Activated CD4-positive, alpha-beta T cell treated with anti-CD3 and anti-CD28 coated beads, Interleukin-2, amount 50 U/mL, for 24 hours (primary cell): ENCODE measurements around the gene FABP2.
"Not testable (repeated sequence)": the region's sequence is repeated elsewhere in the genome, so short reads cannot be mapped to it uniquely, and the experiment has no call there.

Experiments
- DNase-seq, 2 donors: peaks; one replicate each; pipeline ENCODE4 v3.0.0-alpha.2; 2020; ENCODE audit warnings: low read depth in 1 of 2, low spot score in 1 of 2

FABP2 gene

DNA sequence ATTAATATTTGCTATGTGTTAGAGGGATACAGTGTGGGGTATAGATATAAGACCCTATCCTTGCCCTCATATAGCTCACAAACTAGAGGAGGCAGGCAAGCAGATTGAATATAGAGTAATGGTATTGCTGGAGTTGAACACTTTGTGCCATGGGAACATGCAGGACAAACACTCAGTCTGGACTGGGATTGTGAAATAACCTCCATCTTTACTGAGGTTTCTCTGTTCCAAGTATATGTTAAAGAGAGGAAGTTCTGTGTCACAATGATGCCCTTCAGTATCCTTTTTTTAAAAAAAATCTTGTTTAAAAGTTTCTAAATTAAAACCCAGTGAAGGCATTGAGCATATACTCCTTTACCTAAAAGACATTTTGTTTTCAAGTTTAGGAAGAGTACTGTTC lies 8.7 kb downstream of the FABP2 start:
- DNase-seq, result no peak

DNA sequence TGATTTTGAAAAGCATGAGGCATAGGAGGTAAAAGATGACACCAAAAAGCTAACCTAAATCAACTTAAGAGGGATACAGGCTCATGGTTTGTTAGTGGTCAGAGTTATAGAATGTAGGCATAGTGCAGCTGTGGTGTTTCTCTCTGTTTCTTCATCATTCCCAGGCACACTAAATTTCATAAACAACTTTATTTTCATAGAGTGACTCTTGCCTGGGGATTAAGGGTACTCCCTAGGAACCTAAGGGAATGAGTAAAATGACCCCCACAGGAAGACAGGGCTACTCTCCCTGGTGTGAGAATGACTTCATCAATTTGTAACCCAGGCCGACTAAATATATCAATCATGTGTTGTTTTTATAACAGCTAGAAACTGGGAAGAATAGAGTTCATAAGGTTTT lies 11.1 kb downstream of the FABP2 start:
- no peak for DNase-seq

DNA sequence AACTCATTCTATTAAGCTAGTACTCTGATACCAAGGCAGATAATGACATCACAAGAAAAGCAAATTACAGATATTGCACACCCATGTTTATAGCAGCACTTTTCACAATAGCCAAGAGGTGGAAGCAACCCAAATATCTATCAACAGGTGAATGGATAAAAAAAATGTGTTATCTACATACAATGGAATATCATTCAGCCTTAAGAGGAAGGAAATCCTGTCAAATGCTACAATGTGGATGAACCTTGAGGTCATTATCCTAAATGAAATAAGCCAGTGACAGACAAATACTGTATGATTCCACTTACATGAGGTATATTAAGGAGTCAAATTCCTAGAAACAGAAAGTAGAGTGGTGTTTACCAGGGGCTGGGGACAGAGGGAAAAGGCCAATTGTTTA lies 14.3 kb downstream of the FABP2 start:
- DNase-seq, result no peak

DNA sequence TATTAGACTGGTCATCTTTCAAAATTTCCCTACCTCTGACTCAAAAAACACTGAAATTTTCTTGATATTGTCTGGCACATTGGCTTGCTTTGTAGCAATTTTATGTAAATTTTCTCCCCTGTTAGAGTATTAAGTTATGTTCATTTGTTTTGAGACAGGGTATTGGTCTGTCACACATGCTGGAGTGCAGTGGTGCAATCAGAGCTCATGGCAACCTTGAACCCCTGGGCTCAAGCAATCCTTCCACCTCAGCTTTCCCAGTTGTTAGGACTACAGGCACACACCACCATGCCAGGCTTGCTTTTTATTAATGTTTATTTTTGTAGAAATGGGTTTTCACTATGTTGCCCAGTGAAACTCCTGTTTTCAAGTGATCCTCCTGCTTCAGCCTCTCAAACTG lies 17.5 kb downstream of the FABP2 start:
- DNase-seq, result no peak

DNA sequence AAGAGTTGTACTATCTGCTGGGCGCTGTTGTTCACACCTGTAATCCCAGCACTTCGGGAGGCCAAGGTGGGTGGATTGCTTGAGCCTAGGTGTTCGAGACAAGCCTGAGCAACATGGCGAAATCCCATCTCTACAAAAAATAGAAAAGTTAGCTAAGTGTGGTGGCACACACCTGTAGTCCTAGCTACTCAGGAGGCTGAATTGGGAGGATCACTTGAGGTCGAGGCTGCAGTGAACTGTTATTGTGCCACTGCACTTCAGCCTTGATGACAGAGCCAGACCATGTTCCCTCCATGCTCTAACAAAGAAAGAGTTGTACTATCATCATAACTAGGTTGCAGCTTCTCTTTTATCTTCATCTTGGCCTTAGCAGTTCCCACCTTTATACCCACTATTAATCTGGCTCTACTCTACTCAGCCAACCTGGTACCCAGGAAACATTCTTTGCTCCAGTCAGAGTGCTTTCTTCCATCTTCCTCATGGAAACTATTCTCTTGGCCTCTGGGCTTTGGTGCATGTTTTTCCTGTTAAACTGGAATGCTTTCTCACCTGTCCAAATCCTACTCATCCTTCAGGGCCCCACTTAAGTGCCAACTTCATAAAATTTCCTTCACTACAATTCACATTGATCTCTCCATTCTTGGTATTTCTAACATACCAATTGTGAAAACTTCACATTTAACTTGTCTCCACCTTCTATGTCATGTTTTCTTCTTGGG lies 18.2 kb downstream of the FABP2 start:
- DNase-seq, result no peak

DNA sequence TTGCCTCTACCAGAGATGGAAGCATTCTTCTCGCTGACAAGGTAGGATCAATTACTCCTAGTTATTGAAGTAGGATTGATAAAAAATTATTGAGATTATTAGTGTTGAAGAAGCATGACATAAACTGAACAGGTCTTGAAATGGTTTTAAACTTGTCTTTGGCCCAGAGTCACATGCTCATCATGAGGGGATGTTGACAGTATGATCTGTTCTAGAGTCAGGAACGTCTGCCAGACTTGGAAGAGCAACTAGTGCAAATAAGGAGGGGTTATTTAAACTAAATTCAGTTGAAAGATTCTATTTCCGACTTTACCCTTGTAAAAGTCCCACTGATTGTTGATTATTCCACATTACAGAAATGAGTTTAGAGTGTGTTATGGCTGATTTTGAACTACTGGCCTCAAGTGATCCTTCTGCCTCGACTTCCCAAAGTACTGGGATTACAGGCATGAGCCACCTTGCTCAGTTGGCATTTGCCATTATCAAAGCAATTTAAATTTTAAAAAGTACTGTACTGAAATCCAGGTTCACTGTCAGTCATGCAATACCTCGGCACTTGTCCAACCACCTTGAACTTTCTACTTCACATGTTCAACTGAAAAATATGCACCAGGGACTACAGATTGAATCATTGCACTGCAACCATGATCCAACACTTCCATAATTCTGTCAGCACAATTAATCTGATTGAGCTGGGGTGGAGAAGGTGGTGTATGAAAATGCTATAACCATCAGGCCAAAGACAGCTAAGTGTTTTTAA lies 19.7 kb downstream of the FABP2 start:
- DNase-seq, result no peak

DNA sequence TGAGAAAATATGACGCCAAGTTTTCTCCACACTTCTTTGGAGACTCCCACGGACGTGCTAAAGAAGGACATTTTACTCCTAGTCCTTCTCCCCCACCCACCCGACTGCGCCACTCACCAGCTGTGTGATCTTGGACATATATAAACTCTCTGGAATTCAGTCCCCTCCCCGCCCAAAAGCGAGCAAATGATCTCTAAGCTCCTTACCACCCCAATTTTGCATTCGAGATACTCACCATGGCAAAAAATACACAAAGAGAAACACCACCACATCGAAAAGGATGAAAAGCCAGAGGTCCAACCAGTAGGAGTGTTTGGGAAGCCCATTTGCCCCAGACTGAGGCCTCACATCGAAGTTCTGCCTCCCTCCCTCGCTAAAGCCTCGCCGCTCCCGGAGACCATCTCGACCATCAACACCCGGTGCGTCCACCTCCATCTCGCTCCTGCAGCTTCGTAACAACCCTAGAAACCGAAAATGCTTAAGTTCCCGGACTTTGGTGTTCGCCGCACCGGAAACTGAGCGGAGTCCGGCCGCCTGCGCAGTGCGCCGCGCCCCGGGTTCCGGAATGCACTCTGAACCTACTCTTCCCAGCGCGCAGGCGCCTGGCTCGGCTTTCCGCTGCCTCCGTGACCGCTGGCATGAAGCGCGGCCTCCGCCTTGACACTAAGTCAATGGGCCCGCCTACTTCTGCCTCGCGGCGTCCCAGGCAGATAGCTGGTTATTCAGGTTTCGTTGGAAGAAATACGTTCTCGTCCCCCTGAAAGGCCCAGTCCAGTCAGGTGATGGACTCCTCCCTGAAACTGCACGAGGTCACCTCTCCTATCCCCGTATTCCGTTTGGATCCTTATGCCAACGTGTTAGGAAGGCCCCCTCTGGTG lies 21.6 kb downstream of the FABP2 start:
- DNase-seq, result peak; percentile 80 to 87

DNA sequence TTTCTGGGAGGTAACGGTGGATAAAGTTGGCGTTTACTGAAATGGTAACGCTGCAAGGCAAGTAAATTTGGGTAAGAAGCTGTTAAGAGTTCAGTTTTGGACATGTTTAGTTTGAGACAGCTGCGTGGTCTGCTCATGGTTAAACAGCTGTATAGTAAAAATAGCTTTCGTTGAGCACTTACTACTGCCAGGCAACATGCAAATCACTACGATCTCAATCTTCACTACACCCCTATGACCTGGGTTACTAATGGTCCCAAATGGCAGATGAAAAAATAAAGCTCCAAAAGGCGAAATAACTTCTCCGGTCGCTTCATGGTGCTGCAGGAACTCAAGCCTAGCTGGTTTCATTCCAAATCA lies 22.2 kb downstream of the FABP2 start:
- DNase-seq, result no peak

DNA sequence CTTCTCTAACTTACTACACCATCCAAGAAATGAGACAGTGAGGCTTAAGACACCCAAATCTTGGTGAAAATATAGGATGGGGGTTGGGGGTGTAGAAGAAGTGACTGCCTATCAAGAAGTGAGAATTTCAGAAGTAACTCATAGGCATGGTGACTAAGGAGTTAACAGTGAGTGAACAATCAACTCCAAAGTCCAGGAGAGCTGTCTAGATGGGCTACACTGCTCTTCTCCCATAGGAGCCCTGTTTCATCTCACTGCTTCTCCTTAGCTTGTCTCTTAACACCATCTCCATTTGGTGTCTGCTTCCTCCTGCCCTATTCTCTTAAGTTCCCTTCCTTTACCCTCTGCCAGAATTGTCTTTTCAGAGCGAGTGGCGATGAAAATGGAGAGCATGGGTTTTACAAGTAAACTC lies 22.7 kb downstream of the FABP2 start:
- no peak for DNase-seq

DNA sequence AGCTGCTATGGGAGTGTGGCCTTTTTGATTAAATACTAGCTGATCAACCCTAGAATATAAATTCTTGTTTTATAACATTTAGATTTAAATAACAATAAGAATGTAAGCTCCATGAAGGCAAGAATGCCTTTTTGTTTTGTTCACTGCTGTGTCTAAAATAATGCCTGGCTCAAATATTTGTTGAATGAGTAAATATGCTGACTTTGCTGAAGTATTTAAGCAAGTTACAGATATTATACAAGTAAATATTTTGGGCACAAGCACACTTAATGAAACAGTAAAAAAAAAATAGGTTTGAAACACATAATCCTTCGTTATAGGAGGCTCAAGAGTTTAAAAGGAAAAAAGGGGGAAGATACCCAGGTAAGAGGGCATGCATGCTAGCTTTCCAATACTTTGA lies 24.1 kb downstream of the FABP2 start:
- no peak for DNase-seq

DNA sequence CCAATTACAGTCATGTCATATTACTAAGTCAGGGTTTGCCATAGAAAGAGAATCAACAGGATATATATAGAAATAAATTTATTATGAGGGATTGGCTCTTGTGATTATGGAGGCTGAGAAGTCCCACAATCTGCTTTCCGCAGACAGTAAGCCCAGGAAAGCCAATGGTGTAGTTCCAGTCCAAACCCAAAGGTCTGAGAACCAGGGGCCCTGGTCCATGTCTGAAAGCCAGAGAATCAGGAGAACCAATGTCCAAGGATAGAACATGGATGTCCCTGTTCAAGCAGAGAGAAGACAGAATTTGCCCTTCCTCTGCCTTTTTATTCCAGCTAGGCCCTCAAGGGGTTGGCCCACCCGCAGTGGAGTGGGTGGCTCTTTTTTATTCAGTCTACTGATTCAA lies 25.6 kb downstream of the FABP2 start:
- no peak for DNase-seq

DNA sequence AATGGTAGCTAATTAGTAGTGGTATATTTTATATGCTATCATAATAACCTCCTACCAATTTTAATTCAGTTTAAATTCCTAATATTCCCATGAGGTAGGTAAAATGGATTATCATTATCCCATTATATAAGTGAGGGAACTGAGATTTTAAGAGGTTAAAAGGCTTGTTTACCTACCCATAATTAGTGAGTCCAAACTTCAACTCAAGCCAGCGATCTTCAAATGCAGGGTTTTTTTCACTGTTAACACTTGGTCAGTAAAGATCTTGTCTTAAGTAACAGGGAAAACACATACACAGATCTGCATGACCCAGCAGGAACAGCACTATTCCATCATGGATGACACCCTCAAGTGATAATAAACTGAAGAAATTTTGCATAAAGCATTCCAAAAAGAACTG lies 31.3 kb downstream of the FABP2 start:
- DNase-seq, result no peak

DNA sequence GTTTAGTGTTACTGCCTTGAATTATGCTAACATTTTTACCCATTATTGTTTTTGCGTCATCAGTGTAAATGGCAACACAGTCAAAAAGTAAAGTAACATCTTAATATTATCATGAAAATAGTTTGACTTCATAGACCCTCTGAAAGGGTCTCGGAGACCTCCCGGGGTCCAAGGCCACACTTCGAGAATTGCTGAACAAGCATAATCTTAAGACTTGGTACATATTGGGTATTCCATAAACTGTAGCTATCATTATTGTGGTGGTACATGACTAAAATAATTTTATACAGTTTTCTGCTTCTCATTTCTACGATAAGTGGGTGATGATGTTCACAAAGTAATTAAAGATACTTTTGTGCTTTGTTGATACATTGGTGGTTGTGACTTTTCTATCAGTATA lies 32.6 kb downstream of the FABP2 start:
- no peak for DNase-seq

DNA sequence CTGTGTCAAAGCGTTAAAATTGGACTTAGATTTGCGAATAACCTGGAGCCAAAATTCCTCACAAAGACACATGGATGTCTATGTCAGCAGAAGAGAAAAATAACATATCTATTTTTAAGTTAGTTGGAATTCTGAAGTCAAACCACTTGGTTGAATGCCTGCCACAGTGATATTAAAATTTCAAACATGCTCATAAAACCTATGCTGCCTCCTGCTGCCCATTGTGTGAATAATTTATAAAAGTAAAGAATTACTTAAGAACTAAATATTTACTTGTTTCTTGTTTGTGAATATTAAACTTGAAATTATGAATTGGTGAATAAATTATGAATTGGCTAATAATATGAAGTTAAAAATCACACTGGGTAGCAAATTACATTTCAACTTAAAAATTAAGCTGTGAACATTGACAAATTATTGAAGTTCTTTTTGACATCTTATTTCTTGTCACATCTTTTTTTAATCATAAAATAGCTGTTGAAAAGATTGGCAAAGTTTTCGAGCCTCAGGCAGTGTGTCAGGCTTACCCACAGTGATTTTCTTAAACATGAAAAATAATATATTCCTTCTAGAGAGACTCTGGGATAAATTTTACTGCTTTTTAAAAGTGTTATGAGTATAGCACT lies 35.4 kb downstream of the FABP2 start:
- peak in 1 of 2 donors; percentile 25 for DNase-seq

DNA sequence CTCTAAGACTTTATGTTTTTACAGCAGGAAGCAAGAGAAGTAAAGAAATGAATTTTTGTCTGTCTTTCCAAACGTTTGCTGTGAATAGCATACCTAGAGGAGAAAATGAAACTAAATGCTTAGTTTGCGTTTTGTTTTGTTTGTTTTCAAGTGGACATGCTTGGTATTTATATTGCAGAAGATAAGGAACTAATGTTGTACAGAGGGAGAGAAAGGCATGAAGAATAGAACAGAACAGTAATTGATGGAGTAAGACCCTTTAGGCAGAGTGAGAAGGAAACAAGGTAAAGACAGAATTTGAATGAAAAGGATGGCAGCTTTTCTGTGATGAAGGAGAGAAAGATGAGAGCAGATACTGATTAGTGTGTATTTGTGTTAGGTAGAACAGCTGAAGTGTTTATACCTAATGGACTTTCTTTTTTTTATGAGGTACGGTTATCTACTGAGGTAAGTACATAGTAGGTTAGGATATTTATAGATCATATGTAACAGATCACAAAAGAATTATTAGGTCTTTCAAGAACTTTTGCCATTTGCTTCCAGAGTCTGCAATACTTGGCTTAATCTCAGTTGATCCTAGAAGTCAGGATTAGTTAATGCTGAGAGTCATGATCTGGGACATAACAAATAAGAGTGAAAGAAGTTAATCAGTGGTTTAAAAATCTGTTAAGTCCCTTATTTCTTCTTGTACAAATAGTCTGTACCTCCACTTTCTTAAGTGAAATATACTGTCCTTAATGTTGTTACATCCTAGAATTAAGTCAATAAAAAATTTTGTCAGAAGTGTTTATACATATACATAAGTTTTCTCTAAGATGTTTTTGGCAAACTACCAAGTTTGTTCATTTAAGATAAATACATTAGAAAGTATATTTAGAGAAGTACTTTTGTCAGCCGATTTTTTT lies 36.8 kb downstream of the FABP2 start:
- DNase-seq, result no peak

DNA sequence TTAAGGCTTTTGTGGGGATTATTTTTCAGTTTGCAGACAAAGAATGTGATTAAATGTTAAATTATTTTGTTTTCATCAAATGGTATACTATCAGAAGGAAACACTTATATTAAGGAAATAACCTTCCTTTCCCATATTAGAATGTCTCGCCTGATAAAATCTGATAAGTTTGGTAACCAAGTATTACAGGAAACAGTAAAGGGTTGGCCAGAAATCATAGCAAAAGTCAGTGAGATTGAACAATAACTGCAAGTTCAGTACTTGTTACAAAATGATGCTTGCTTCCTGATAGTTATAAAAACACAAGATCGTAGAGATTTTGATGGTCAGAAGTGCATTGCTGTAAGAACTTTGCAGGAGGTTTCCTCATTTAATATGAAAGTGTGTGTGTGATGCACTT lies 40.5 kb downstream of the FABP2 start:
- DNase-seq, result no peak

DNA sequence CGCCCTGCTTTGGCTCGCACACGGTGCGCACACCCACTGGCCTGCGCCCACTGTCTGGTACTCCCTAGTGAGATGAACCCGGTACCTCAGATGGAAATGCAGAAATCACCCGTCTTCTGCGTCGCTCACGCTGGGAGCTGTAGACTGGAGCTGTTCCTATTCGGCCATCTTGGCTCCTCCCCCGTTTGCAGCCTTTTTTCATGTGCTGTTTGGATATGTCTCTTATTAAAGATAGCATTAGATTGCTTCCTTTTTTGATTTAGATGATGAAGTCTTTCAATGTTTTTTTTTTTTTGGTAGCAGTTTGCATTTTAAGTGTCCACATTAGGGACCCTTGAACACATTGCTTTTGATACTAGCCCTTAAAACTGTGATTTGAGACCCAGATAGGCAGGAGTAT lies 42.0 kb downstream of the FABP2 start:
- not testable (repeated sequence) for DNase-seq

DNA sequence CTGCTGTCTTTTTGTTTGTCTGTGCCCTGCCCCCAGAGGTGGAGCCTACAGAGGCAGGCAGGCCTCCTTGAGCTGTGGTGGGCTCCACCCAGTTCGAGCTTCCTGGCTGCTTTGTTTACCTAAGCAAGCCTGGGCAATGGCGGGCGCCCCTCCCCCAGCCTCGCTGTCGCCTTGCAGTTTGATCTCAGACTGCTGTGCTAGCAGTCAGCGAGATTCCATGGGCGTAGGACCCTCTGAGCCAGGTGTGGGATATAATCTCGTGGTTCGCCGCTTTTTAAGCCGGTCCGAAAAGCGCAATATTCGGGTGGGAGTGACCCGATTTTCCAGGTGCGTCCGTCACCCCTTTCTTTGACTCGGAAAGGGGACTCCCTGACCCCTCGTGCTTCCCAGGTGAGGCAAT lies 42.4 kb downstream of the FABP2 start:
- DNase-seq, result not testable (repeated sequence)

DNA sequence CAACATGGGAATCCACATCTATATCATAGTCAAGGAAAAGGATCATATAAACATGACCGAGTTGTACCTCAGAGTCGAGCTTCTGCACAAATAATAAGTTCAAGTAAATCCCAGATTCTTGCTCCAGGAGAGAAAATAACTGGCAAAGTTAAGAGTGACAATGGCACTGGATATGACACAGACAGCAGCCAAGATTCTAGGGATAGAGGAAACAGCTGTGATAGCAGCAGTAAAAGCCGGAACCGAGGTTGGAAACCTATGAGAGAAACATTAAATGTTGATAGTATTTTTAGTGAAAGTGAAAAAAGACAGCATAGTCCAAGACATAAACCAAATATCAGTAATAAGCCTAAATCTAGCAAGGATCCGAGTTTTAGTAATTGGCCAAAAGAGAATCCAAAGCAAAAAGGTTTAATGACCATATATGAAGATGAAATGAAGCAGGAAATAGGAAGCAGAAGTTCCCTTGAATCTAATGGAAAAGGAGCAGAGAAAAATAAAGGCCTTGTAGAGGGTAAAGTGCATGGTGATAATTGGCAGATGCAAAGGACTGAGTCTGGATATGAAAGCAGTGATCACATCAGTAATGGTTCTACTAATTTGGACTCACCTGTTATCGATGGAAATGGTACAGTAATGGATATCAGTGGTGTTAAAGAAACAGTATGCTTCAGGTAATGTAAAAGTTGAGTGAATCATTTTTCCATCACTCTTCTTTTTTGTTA lies 50.4 kb downstream of the FABP2 start:
- no peak for DNase-seq

DNA sequence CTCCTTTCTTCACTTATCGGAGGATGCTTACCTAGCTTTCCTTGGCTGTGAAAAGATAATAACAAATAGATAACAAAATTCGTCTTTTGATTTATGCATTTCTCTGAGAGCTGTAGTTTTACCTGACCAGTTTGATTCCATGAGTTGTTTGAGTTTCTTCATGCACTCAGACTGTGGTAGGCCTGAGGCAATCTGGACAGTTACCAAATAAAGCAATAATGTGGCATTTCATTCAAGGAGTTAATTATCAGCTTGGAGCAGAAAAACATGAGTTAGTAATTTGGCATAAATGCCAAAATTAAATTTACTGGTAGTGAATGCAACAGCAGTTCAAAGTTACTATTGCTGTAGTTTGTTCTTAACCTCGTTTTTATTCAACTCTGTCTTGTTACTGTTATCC lies 53.5 kb downstream of the FABP2 start:
- no peak for DNase-seq
